ENCODE data around the gene SCYL1. TPM values are rescaled to one million over a fixed set of nuclear protein-coding genes. Genes with fewer than 3 reads are reported as not detected.

The SCYL1 gene
- total and polyA plus RNA-seq, 2 donors from 2014 or later: 72.2 to 78.9 TPM

- H3K4me3 ChIP-seq (ENCODE audit: low read length in 3 of 3): no peak overlapping the region
- no peaks in the 10 kb centered on the region for H3K27me3 ChIP-seq (ENCODE audit: control insufficient read depth, insufficient read depth, low read length)
- intact Hi-C loops (cut with DNase I): no loop called here
- H3K27ac ChIP-seq (ENCODE audit: low read depth in 2 of 2, low read length in 2 of 2): no peak overlapping the region
- H3K36me3 ChIP-seq (ENCODE audit: control insufficient read depth in 2 of 3, insufficient read depth in 3 of 3, low read length in 3 of 3): peaks cover 0 to 22% (median 7%) of the 10 kb centered on the region in 3 donors
- no peak overlapping the region for H3K9ac ChIP-seq (ENCODE audit: low read length in 3 of 3)
- FAIRE-seq (no peak), DNase-seq (no peak)
- H3K4me1 ChIP-seq (ENCODE audit: control insufficient read depth in 2 of 3, insufficient read depth in 2 of 3, low read depth in 1 of 3, low read length in 3 of 3): peaks cover 0 to 16% (median 6%) of the 10 kb centered on the region in 3 donors
- H3K9me3 ChIP-seq (ENCODE audit: control insufficient read depth in 2 of 3, insufficient read depth in 1 of 3, low read length in 3 of 3): no peaks in the 10 kb centered on the region
- no peak for TF ChIP-seq CTCF (IDR thresholded peaks at IDR 0.05; ENCODE audit: borderline replicate concordance, extremely low read depth, insufficient read depth)
Measured at GRCh38 chr11:65537296-65537597, 12.4 kb downstream of the SCYL1 start.

GRCh38 chr11:65537620-65538231 lies 12.8 kb downstream of the SCYL1 start:
- peaks cover 0 to 16% (median 6%) of the 10 kb centered on the region in 3 donors for H3K4me1 ChIP-seq (ENCODE audit: control insufficient read depth in 2 of 3, insufficient read depth in 2 of 3, low read depth in 1 of 3, low read length in 3 of 3)
- DNase-seq (peak in 1 of 5 donors; percentile 44), FAIRE-seq (no peak)
- no peak for TF ChIP-seq CTCF (IDR thresholded peaks at IDR 0.05; ENCODE audit: borderline replicate concordance, extremely low read depth, insufficient read depth)
- no peak overlapping the region for H3K9ac ChIP-seq (ENCODE audit: low read length in 3 of 3)
- H3K27ac ChIP-seq (ENCODE audit: low read depth in 2 of 2, low read length in 2 of 2): no peak overlapping the region
- H3K27me3 ChIP-seq (ENCODE audit: control insufficient read depth, insufficient read depth, low read length): no peaks in the 10 kb centered on the region
- no peaks in the 10 kb centered on the region for H3K9me3 ChIP-seq (ENCODE audit: control insufficient read depth in 2 of 3, insufficient read depth in 1 of 3, low read length in 3 of 3)
- H3K4me3 ChIP-seq (ENCODE audit: low read length in 3 of 3): no peak overlapping the region
- intact Hi-C loops (cut with DNase I): no loop called here
- peaks cover 0 to 19% (median 4%) of the 10 kb centered on the region in 3 donors for H3K36me3 ChIP-seq (ENCODE audit: control insufficient read depth in 2 of 3, insufficient read depth in 3 of 3, low read length in 3 of 3)

- Histone ChIP-seq H3K4me3 (ENCODE audit: low read length in 3 of 3) (no peak overlapping the region), H3K4me1 (ENCODE audit: control insufficient read depth in 2 of 3, insufficient read depth in 2 of 3, low read depth in 1 of 3, low read length in 3 of 3) (peaks cover 0 to 16% (median 6%) of the 10 kb centered on the region in 3 donors), H3K27ac (ENCODE audit: low read depth in 2 of 2, low read length in 2 of 2) (no peak overlapping the region), H3K9ac (ENCODE audit: low read length in 3 of 3) (no peak overlapping the region), H3K36me3 (ENCODE audit: control insufficient read depth in 2 of 3, insufficient read depth in 3 of 3, low read length in 3 of 3) (peaks cover 0 to 15% (median 2%) of the 10 kb centered on the region in 3 donors), H3K27me3 (ENCODE audit: control insufficient read depth, insufficient read depth, low read length) (no peaks in the 10 kb centered on the region), H3K9me3 (ENCODE audit: control insufficient read depth in 2 of 3, insufficient read depth in 1 of 3, low read length in 3 of 3) (no peaks in the 10 kb centered on the region)
- FAIRE-seq (no peak), DNase-seq (peak in 2 of 5 donors; percentile 66 to 83)
- TF ChIP-seq CTCF (IDR thresholded peaks at IDR 0.05; ENCODE audit: borderline replicate concordance, extremely low read depth, insufficient read depth): no peak
- intact Hi-C loops (cut with DNase I): no loop called here
Measured at GRCh38 chr11:65538232-65538914, 13.5 kb downstream of the SCYL1 start.
